ENCODE measurements around the gene CNTNAP4. TPM values are rescaled to one million over a fixed set of nuclear protein-coding genes. Genes with fewer than 3 reads are reported as not detected.

The CNTNAP4 gene
- total RNA-seq, 4 donors from 2014 or later = 0.09 TPM; not detected in 3

DNA sequence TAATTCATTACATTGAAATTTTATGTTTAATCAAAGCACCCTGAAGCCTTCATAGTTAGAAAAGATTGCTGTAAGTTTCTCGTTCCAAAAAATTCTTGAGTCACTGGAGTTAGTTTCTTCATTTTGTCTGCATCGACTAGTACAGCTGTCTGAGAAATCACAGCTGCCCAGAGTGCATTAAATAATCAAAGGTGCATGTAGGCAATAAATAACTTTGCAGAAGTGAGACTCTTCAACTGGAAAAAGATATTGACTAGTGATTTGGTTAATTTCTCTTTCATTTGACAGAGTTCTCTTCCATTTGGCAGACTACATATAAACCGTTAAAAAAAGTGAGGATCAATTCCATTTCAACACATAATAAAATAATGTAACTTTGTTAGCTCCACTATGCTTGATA, 234.0 kb downstream of the CNTNAP4 start:
- no peak for ATAC-seq
- Histone ChIP-seq H3K27ac (no peak overlapping the region), H3K36me3 (no peaks in the 10 kb centered on the region), H3K27me3 (no peaks in the 10 kb centered on the region), H3K4me1 (no peaks in the 10 kb centered on the region), H3K4me3 (no peak overlapping the region), H3K9me3 (no peaks in the 10 kb centered on the region)
- in situ Hi-C loops (cut with MboI; ENCODE audit: low sequenced_read_pairs in 4 of 4) (no loop called here), intact Hi-C loops (cut with DNase I; ENCODE audit: low total_unique reads) (no loop called here)
- no peak for DNase-seq
- TF ChIP-seq POLR2A (IDR thresholded peaks at IDR 0.05) = no peak
- TF ChIP-seq, protein P1, sequence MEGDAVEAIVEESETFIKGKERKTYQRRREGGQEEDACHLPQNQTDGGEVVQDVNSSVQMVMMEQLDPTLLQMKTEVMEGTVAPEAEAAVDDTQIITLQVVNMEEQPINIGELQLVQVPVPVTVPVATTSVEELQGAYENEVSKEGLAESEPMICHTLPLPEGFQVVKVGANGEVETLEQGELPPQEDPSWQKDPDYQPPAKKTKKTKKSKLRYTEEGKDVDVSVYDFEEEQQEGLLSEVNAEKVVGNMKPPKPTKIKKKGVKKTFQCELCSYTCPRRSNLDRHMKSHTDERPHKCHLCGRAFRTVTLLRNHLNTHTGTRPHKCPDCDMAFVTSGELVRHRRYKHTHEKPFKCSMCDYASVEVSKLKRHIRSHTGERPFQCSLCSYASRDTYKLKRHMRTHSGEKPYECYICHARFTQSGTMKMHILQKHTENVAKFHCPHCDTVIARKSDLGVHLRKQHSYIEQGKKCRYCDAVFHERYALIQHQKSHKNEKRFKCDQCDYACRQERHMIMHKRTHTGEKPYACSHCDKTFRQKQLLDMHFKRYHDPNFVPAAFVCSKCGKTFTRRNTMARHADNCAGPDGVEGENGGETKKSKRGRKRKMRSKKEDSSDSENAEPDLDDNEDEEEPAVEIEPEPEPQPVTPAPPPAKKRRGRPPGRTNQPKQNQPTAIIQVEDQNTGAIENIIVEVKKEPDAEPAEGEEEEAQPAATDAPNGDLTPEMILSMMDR (IDR thresholded peaks at IDR 0.05 in 4 of 5, conservative IDR thresholded peaks at IDR 0.05 in 1 of 5) = no peak

DNA sequence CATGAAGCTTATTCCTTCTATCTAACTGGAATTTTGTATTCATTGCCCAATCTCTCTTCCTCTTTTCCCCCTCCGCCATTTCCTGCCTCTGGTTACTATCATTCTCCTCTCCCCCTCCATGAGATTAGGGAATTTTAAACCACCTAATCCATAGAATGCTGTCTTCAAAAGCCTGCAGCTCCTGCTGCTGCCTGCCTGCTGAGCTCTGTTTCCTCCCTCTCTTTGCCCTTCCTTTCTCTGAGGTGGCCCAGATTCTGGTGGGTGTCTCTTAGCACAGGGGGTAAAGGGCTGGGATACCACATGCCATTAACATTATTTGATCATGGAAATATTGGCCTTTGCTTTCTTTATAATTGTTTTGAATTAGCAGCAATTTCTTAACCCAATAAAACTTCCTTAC, 241.6 kb downstream of the CNTNAP4 start:
- no peak overlapping the region for H3K27ac ChIP-seq
- no peaks in the 10 kb centered on the region for H3K9me3 ChIP-seq
- H3K4me3 ChIP-seq = no peak overlapping the region
- no peak for ATAC-seq
- H3K4me1 ChIP-seq = no peaks in the 10 kb centered on the region
- intact Hi-C loops (cut with DNase I; ENCODE audit: low total_unique reads) (no loop called here), in situ Hi-C loops (cut with MboI; ENCODE audit: low sequenced_read_pairs in 4 of 4) (no loop called here)
- H3K27me3 ChIP-seq = no peaks in the 10 kb centered on the region
- no peak for DNase-seq
- TF ChIP-seq, protein P1 (IDR thresholded peaks at IDR 0.05 in 4 of 5, conservative IDR thresholded peaks at IDR 0.05 in 1 of 5) = no peak
- no peak for TF ChIP-seq POLR2A (IDR thresholded peaks at IDR 0.05)
- no peaks in the 10 kb centered on the region for H3K36me3 ChIP-seq

DNA sequence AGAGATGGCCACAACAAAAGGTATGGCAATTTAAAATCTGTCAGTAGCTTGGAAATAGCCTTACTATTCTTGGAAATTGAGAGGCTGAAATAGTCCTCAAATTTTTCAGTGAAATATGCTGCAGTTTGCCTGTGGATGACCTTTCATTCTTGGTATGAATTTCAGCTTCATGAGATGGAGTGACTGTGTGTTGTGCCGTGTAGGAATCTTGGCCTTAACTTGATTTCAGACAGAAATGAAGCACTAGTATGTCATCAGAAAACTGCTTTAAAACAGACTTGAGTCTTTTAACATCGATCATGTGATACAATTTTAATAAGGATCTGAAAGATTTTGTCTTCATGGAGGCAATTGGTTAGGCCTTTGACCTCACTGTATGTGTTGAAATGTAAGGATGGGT, 247.2 kb downstream of the CNTNAP4 start:
- Histone ChIP-seq H3K4me3 (no peak overlapping the region), H3K9me3 (no peaks in the 10 kb centered on the region), H3K36me3 (no peaks in the 10 kb centered on the region), H3K4me1 (no peaks in the 10 kb centered on the region), H3K27me3 (no peaks in the 10 kb centered on the region), H3K27ac (no peak overlapping the region)
- no peak for DNase-seq
- intact Hi-C loops (cut with DNase I; ENCODE audit: low total_unique reads) (no loop called here), in situ Hi-C loops (cut with MboI; ENCODE audit: low sequenced_read_pairs in 4 of 4) (no loop called here)
- TF ChIP-seq, protein P1 (IDR thresholded peaks at IDR 0.05 in 4 of 5, conservative IDR thresholded peaks at IDR 0.05 in 1 of 5) = no peak
- no peak for TF ChIP-seq POLR2A (IDR thresholded peaks at IDR 0.05)
- no peak for ATAC-seq

DNA sequence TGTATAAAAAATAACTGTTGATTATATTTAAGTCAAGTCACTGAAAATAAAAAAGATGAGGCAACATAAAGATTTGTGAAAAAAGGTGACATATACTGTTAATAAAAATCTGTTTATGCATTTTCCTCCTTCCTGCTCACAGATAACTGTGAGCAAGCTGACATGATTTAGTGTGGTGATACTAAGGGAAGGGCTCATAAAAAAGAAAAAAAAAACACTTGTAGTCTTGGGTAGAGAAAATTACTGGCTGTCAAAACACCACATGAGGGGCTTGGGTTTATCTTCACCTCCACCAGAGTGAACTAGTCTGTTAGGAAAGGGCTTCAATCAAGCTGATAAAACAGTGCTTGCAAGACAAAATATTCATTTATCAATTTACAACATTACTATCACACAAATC, 247.6 kb downstream of the CNTNAP4 start:
- no peaks in the 10 kb centered on the region for H3K4me1 ChIP-seq
- no peak for TF ChIP-seq POLR2A (IDR thresholded peaks at IDR 0.05)
- TF ChIP-seq, protein P1 (IDR thresholded peaks at IDR 0.05 in 4 of 5, conservative IDR thresholded peaks at IDR 0.05 in 1 of 5) = no peak
- intact Hi-C loops (cut with DNase I; ENCODE audit: low total_unique reads) (no loop called here), in situ Hi-C loops (cut with MboI; ENCODE audit: low sequenced_read_pairs in 4 of 4) (no loop called here)
- no peak for ATAC-seq
- no peaks in the 10 kb centered on the region for H3K36me3 ChIP-seq
- no peak overlapping the region for H3K27ac ChIP-seq
- no peaks in the 10 kb centered on the region for H3K27me3 ChIP-seq
- DNase-seq = no peak
- H3K4me3 ChIP-seq = no peak overlapping the region
- H3K9me3 ChIP-seq = no peaks in the 10 kb centered on the region

DNA sequence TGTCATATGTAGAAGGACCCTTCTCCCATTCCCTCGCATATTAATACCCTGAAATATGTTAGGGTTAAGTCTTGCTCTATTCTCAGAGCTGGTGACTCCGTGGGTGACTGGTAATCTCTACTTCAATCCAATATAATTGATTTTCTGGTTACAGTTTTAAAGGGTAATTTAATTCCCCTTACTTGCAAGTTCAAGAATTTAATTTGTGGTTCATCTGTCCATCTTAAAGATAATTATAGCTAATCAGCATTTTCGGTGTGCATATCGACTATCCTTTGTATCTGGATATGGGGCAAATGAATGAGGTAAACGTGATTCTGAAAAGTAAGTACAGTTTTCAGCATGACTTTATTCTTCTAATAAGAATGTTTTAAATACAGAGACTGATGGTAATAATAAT, 250.0 kb downstream of the CNTNAP4 start:
- Histone ChIP-seq H3K36me3 (no peaks in the 10 kb centered on the region), H3K9me3 (no peaks in the 10 kb centered on the region), H3K4me1 (no peaks in the 10 kb centered on the region), H3K27me3 (no peaks in the 10 kb centered on the region), H3K4me3 (no peak overlapping the region), H3K27ac (no peak overlapping the region)
- TF ChIP-seq, protein P1 (IDR thresholded peaks at IDR 0.05 in 4 of 5, conservative IDR thresholded peaks at IDR 0.05 in 1 of 5) = no peak
- TF ChIP-seq POLR2A (IDR thresholded peaks at IDR 0.05) = no peak
- DNase-seq (no peak), ATAC-seq (no peak)
- in situ Hi-C loops (cut with MboI; ENCODE audit: low sequenced_read_pairs in 4 of 4) (no loop called here), intact Hi-C loops (cut with DNase I; ENCODE audit: low total_unique reads) (no loop called here)

Data from gastrocnemius medialis (tissue), 4 donors.